Stimulated activated CD4-positive, alpha-beta T cell treated with anti-CD3 and anti-CD28 coated beads, Interleukin-2, amount 100 ng/mL, for 4 hours (primary cell): ENCODE measurements around the gene PNPLA6.
"Not testable (repeated sequence)": the region's sequence is repeated elsewhere in the genome, so short reads cannot be mapped to it uniquely, and the experiment has no call there.

Experiments used
- DNase-seq: peaks from one replicate; pipeline ENCODE4 v3.0.0-alpha.2; 2020; ENCODE audit warnings: low read depth

The PNPLA6 gene

GRCh38 chr19:7556696-7557315, 21.3 kb downstream of the PNPLA6 start:
- DNase-seq = no peak

GRCh38 chr19:7558667-7559066, 23.1 kb downstream of the PNPLA6 start:
- DNase-seq = no peak

GRCh38 chr19:7559102-7559501, 23.6 kb downstream of the PNPLA6 start:
- DNase-seq = no peak

GRCh38 chr19:7560255-7560654, 24.7 kb downstream of the PNPLA6 start:
- no peak for DNase-seq

GRCh38 chr19:7561325-7561724, 25.8 kb downstream of the PNPLA6 start:
- no peak for DNase-seq

- no peak for DNase-seq
These were observed 27.3 kb downstream of the PNPLA6 start for GRCh38 chr19:7562646-7563393.

- no peak for DNase-seq
These were observed 29.3 kb downstream of the PNPLA6 start for GRCh38 chr19:7564866-7565265.

- DNase-seq = no peak
These were observed 29.8 kb downstream of the PNPLA6 start for GRCh38 chr19:7565332-7565731.

- no peak for DNase-seq
These were observed 35.2 kb downstream of the PNPLA6 start for GRCh38 chr19:7570761-7571160.

GRCh38 chr19:7575434-7576040, 40.0 kb downstream of the PNPLA6 start:
- DNase-seq = no peak

- not testable (repeated sequence) for DNase-seq
These were observed 41.9 kb downstream of the PNPLA6 start for GRCh38 chr19:7577422-7577821.

- no peak for DNase-seq
These were observed 42.6 kb downstream of the PNPLA6 start for GRCh38 chr19:7578127-7578526.

GRCh38 chr19:7579182-7579581, 43.7 kb downstream of the PNPLA6 start:
- DNase-seq = no peak

- DNase-seq = no peak
These were observed 46.9 kb downstream of the PNPLA6 start for GRCh38 chr19:7582446-7582845.

- DNase-seq = no peak
These were observed 54.3 kb downstream of the PNPLA6 start for GRCh38 chr19:7589822-7590221.

- no peak for DNase-seq
These were observed 54.7 kb downstream of the PNPLA6 start for GRCh38 chr19:7590256-7590655.

GRCh38 chr19:7595466-7596133, 60.1 kb downstream of the PNPLA6 start, which contains the start of gene CAMSAP3:
Gene CAMSAP3 (plus strand): TSS chr19:7595863. CDS start chr19:7596003, 140 bp downstream.
- peak; percentile 6 for DNase-seq

GRCh38 chr19:7596211-7596937, 60.9 kb downstream of the PNPLA6 start:
- no peak for DNase-seq

GRCh38 chr19:7597689-7598088, 62.2 kb downstream of the PNPLA6 start:
- no peak for DNase-seq

GRCh38 chr19:7598180-7598579, 62.7 kb downstream of the PNPLA6 start:
- DNase-seq = no peak

GRCh38 chr19:7600721-7601120, 65.2 kb downstream of the PNPLA6 start:
- no peak for DNase-seq
